GM12878 (cell line): Measurements from ENCODE around the gene C10orf71. TPM values are rescaled to one million over a fixed set of nuclear protein-coding genes. Genes with fewer than 3 reads are reported as not detected.

Source experiments
- CEBPB ChIP-seq, 2 experiments: fragments of 150-350 bp in 1 of 2; IDR thresholded peaks; 2 replicates each; pipeline ENCODE4 v1.6.1; 2012 to 2014; ENCODE audit warnings: low read depth in 2 of 2, low read length in 2 of 2, borderline replicate concordance in 1 of 2, inconsistent platforms in 1 of 2
- CUX1 ChIP-seq: IDR thresholded peaks from 2 replicates; pipeline ENCODE4 v1.6.1; 2012; ENCODE audit warnings: improper control_type of control experiment, low read depth, low read length; ENCODE audit not compliant: insufficient replicate concordance
- E2F8 ChIP-seq: fragments of 450-650 bp; IDR thresholded peaks from 2 replicates; pipeline ENCODE4 v1.6.1; 2018; ENCODE audit warnings: mild to moderate bottlenecking, low read depth, moderate library complexity; ENCODE audit not compliant: partially characterized antibody
- E4F1 ChIP-seq: fragments of 450-650 bp; IDR thresholded peaks from 2 replicates; pipeline ENCODE4 v1.6.1; 2018; ENCODE audit warnings: borderline replicate concordance, mild to moderate bottlenecking; ENCODE audit not compliant: partially characterized antibody
- PAX8 ChIP-seq: fragments of 450-650 bp; IDR thresholded peaks from 2 replicates; pipeline ENCODE4 v1.6.1; 2017; ENCODE audit warnings: mild to moderate bottlenecking, moderate library complexity
- POLR2AphosphoS5 ChIP-seq: IDR thresholded peaks from 2 replicates; pipeline ENCODE4 v1.6.1; 2011; ENCODE audit warnings: mild to moderate bottlenecking, low read length, inconsistent platforms
- REST ChIP-seq: IDR thresholded peaks from 2 replicates; pipeline ENCODE4 v1.6.1; 2012; ENCODE audit warnings: mild to moderate bottlenecking, low read depth, low read length
- SKIL ChIP-seq: fragments of 450-650 bp; IDR thresholded peaks from 2 replicates; pipeline ENCODE4 v1.6.1; 2017; ENCODE audit warnings: mild to moderate bottlenecking, low read depth, inconsistent platforms; ENCODE audit not compliant: poor library complexity, severe bottlenecking
- polyA plus RNA-seq, 11 experiments: library from polyadenylated mRNA; depleted of rRNA in 4 of 11; unstranded in 6 of 11; stranded (reverse) in 5 of 11; fragments of >200 nt; fragmentation: Nextera tagmentation in 4 of 11; fragmentation: Illumina TruSeq in 1 of 11; extraction: Ambion mirVana in 4 of 11; extraction: Trizol in 1 of 11; gene quantifications; 1 replicate in 1 of 11; 2 replicates in 10 of 11; pipeline versions ENCODE4 v1.2.1 to v1.2.3, GENCODE V29; 2011 to 2016; ENCODE audit warnings: inconsistent platforms in 2 of 11, missing spikeins in 2 of 11, low read depth in 1 of 11
- total RNA-seq, 4 experiments: library from RNA; depleted of rRNA in 3 of 4; stranded (reverse); fragments of >200 nt in 3 of 4; fragmentation: Illumina TruSeq in 1 of 4; extraction: Trizol in 1 of 4; gene quantifications; 2 replicates each; pipeline versions ENCODE4 v1.2.1 to v1.2.3, GENCODE V29; 2013 to 2021

The C10orf71 gene
- total and polyA plus RNA-seq, 10 of the 15 experiments (the other 5 are each of a cell fraction or from before 2014, with no cell fraction given) = not detected

- TF ChIP-seq REST (no peak), E4F1 (no peak), PAX8 (no peak), CEBPB (IDR thresholded peaks at IDR 0.05; ENCODE audit: borderline replicate concordance in 1 of 2, low read depth in 2 of 2, low read length in 2 of 2) (no peak), E2F8 (no peak), CUX1 (no peak), POLR2AphosphoS5 (no peak), SKIL (no peak)
- TF ChIP-seq, all 136 proteins: peak for 0
These were observed 43.1 kb upstream of the C10orf71 start (continued) for GRCh38 chr10:49255883-49256282.
